ENCODE data around the gene MYH10. TPM values are rescaled to one million over a fixed set of nuclear protein-coding genes. Genes with fewer than 3 reads are reported as not detected.
A peak's percentile ranks its signal among the peaks of the same experiment; 100 is the strongest.

The MYH10 gene
- total RNA-seq, 1 donor from 2014 or later: 378 TPM

- no peaks in the 10 kb centered on the region for H3K27me3 ChIP-seq
- H3K9me3 ChIP-seq: no peaks in the 10 kb centered on the region
- H3K4me1 ChIP-seq: peaks cover 4 to 72% of the 10 kb centered on the region in 2 donors
- DNase-seq (ENCODE audit: low spot score in 2 of 2): no peak
- intact Hi-C loops (cut with DNase I): loop anchor here (5.0 kb wide), 2 partner anchors 47 to 152 kb away; no protein-coding TSS in a partner anchor
- peak overlapping the region; percentile 76 to 82 for H3K27ac ChIP-seq
- peaks cover 26 to 42% of the 10 kb centered on the region in 2 donors for H3K36me3 ChIP-seq
- no peak overlapping the region for H3K4me3 ChIP-seq
- no peak for TF ChIP-seq CTCF (IDR thresholded peaks at IDR 0.05)
Observed at GRCh38 chr17:8469964-8470363, 160.6 kb downstream of the MYH10 start.

GRCh38 chr17:8468980-8469379, 161.5 kb downstream of the MYH10 start:
- Histone ChIP-seq H3K9me3 (no peaks in the 10 kb centered on the region), H3K36me3 (peaks cover 16 to 38% of the 10 kb centered on the region in 2 donors), H3K4me3 (no peak overlapping the region), H3K27ac (peak overlapping the region; percentile 76 to 82), H3K27me3 (no peaks in the 10 kb centered on the region), H3K4me1 (peaks cover 4 to 82% of the 10 kb centered on the region in 2 donors)
- no peak for DNase-seq (ENCODE audit: low spot score in 2 of 2)
- no peak for TF ChIP-seq CTCF (IDR thresholded peaks at IDR 0.05)
- intact Hi-C loops (cut with DNase I): no loop called here

GRCh38 chr17:8468127-8468526, 162.4 kb downstream of the MYH10 start:
- H3K4me1 ChIP-seq: peaks cover 11 to 84% of the 10 kb centered on the region in 2 donors
- H3K4me3 ChIP-seq: no peak overlapping the region
- TF ChIP-seq CTCF (IDR thresholded peaks at IDR 0.05): no peak
- intact Hi-C loops (cut with DNase I): no loop called here
- H3K27ac ChIP-seq: peak overlapping the region; percentile 52 to 82
- no peak for DNase-seq (ENCODE audit: low spot score in 2 of 2)
- H3K9me3 ChIP-seq: no peaks in the 10 kb centered on the region
- H3K36me3 ChIP-seq: peaks cover 10 to 31% of the 10 kb centered on the region in 2 donors
- H3K27me3 ChIP-seq: no peaks in the 10 kb centered on the region

- TF ChIP-seq CTCF (IDR thresholded peaks at IDR 0.05): no peak
- Histone ChIP-seq H3K4me1 (peaks cover 11 to 84% of the 10 kb centered on the region in 2 donors), H3K4me3 (no peak overlapping the region), H3K36me3 (peaks cover 10 to 31% of the 10 kb centered on the region in 2 donors), H3K9me3 (no peaks in the 10 kb centered on the region), H3K27me3 (no peaks in the 10 kb centered on the region), H3K27ac (peak overlapping the region; percentile 52 to 82)
- intact Hi-C loops (cut with DNase I): no loop called here
- DNase-seq (ENCODE audit: low spot score in 2 of 2): no peak
Observed at GRCh38 chr17:8467527-8467926, 163.0 kb downstream of the MYH10 start.

- no peak for DNase-seq (ENCODE audit: low spot score in 2 of 2)
- peak overlapping the region; percentile 52 to 82 for H3K27ac ChIP-seq
Observed at GRCh38 chr17:8466873-8467272, 163.7 kb downstream of the MYH10 start.

More at GRCh38 chr17:8466873-8467272, 163.7 kb downstream of the MYH10 start:
- Histone ChIP-seq H3K4me1 (peaks cover 11 to 84% of the 10 kb centered on the region in 2 donors), H3K27me3 (no peaks in the 10 kb centered on the region), H3K36me3 (peaks cover 10 to 33% of the 10 kb centered on the region in 2 donors), H3K9me3 (no peaks in the 10 kb centered on the region), H3K4me3 (peak overlapping the region in 1 of 2 donors; percentile 15)
- TF ChIP-seq CTCF (IDR thresholded peaks at IDR 0.05): no peak
- intact Hi-C loops (cut with DNase I): no loop called here
